GOT3 (cell line): ENCODE results near the gene B4GALT4.

ENCODE experiments used
- DNase-seq: peaks from one replicate; lab custom pipeline; 2025; ENCODE audit warnings: mixed read lengths; lab: John Stamatoyannopoulos, UW

B4GALT4 gene

GRCh38 chr3:119237299-119237698 lies 3.4 kb downstream of the B4GALT4 start:
- DNase-seq: no peak

- no peak for DNase-seq
Observed at GRCh38 chr3:119236756-119237155, 3.9 kb downstream of the B4GALT4 start.

- no peak for DNase-seq
Observed at GRCh38 chr3:119235151-119235550, 5.5 kb downstream of the B4GALT4 start.

GRCh38 chr3:119234610-119235009 lies 6.1 kb downstream of the B4GALT4 start:
- no peak for DNase-seq

DNA sequence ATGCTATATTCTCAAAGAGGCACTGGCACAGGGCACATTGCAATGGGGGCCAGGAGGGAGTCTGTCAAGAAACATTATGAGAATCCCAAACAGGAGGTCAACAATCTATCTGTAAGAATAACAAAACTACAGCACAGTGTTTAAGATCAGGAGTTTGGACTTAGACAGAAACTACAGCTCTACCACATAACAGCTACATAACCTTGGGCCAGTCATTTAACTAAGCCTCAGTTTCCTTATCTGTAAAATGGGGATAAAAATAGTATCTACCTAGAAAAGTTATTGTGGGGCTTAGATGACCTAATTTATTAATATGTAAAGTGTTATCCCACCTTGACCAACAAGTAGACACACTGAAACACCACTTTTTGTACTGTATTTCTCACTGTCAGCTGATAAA lies 9.9 kb downstream of the B4GALT4 start:
- no peak for DNase-seq

DNA sequence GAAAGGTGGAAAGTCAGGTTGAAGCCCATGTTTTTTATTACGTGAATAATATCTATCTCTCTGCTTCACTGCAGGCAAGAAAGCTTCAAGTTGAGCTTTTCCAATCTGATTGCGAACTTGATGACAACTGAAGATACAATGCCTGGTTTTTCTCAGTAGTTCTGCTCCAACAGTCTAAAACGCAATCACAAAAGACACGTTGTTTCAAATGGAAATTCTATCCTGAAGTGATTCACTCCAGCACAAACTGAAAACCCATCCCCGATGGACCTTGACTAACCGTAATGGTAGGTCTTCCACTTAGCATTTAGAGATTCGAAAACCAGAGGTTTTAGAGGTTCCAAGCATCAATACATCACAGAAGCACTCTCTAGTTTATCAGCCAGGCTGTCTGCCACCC lies 10.6 kb downstream of the B4GALT4 start:
- DNase-seq: no peak

DNA sequence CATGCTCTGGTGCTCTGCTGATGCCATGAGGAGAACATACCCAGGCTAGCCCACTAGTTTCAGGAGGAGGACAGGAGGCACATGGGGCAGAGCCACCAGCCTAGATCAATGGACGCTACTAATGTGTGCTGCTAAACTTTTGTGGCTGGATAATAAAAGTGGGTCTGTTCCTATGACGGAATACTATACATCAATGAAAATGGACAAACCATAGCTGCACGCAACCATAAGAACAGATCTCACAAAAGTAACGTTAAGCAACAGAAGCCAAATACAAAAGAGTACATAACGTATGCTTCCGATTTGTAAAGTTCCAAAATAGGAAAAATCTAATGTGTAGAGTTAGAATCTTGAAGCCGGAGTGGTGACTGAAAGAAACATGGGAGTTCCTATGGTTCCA lies 11.5 kb downstream of the B4GALT4 start:
- no peak for DNase-seq

GRCh38 chr3:119228373-119229145 lies 12.1 kb downstream of the B4GALT4 start:
- no peak for DNase-seq

GRCh38 chr3:119227070-119227850 lies 13.4 kb downstream of the B4GALT4 start:
- no peak for DNase-seq

DNA sequence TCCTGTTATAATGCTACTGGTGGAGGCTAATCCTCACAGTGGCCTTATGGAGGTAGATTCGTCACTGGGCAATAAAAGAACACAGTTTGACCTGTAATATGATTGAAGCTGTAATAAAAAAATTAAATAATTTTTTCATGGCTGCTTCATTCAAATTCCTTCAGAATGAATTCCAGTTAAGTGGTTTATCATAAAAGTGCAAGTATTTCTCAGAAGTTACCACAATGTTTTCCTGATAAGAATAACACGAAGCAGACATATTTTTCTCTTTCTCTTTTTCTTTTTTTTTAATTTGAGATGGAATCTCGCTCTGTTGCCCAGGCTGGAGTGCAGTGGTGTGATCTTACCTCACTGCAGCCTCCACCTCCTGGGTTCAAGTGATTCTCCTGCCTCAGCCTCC lies 15.6 kb downstream of the B4GALT4 start:
- DNase-seq: no peak

DNA sequence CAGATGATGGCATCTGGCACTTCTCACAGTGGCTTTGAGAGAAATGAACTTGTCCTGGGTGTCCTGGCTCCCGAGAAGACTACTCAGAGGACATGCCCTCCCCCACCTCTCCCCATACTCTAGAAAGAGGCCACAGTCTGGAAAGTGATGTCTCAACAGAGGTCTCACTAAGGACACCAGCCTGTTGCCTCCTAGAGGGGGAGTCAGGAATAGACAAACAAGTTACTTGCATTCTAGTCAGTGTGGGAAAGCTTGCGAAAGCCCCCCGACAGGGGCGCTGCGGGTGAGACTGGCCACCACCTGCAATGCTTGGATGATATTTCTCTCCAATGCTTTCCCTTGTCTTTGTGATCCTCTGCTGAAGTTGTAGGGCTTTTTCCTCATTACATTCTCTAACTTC lies 17.2 kb downstream of the B4GALT4 start:
- no peak for DNase-seq

DNA sequence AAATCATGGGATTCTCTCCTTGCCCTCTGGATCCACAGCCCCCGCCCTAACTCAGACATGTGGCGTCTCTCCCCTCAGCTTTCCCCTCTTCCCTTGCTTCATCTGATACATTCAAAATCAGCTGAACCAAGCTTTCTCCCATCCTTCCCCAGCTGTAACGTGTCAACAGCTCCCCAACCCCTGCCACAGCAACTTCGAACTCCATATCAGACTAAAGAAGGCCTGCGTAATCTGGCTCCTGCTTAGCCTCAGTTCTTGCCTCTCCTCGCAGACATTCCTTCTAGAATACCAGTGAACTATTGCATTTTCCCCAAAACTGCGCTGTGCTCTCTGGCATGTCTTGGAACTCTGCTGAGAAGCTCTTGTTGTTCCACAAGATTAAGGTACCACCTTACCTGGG lies 18.3 kb downstream of the B4GALT4 start:
- DNase-seq: no peak

- DNase-seq: no peak
Observed at GRCh38 chr3:119221779-119222320, 18.8 kb downstream of the B4GALT4 start.

DNA sequence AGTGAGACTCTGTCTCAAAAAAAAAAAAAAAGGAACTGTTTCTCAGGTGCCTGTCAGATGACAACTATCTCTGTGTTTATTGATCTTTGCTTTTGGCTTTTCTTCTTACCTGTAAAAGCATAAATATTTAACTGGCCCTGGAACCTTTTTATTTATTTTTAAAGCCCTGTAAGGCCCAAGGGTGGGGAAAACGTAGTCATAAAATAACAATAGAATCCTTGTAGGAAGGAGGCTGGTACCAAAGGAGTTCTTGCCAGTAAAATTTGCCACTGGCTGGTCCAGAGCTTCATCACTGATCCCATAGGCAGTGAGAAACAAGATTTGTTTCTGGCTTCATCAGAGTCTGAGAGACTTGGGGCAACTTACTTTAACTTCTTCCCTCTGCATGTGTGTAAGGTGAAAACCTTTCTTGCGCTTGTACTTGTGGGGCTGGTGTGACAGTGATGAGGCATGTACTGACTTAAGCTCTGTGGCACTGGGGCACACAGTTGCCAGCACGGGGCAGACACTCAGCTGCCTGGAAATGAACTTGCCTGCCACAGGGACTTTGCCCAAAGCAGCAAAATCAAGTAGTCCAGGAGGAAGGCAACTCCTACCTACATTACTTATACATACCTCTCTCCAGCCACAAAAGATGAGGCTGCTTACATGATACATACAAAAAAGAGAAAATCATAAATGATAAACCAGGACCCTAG lies 19.6 kb downstream of the B4GALT4 start:
- DNase-seq: no peak

GRCh38 chr3:119220198-119220597 lies 20.5 kb downstream of the B4GALT4 start:
- no peak for DNase-seq

- DNase-seq: no peak
Observed at GRCh38 chr3:119219069-119219468, 21.6 kb downstream of the B4GALT4 start.

DNA sequence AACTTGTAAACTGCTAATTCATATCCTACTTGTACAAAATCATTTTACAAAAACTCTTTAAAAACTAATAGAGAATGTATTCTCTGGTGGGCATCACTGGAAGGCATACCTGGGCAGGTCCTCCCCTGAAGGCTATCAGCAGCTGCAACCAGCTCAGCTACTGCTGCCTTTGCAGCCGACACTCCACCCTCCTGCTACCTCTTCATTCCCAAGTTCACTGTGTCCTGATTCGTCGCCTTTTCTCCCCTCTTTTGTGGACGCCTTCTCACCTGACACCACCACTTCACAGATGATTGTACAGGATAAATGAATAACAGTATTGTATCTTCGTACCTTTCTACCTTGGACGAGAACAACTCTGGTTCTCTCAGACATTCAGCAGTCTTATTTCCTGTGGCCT lies 28.9 kb downstream of the B4GALT4 start:
- DNase-seq: no peak

- no peak for DNase-seq
Observed at GRCh38 chr3:119211193-119211592, 29.5 kb downstream of the B4GALT4 start.

GRCh38 chr3:119207512-119207875 lies 33.2 kb downstream of the B4GALT4 start:
- no peak for DNase-seq

GRCh38 chr3:119206611-119207511 lies 33.8 kb downstream of the B4GALT4 start:
- DNase-seq: no peak

DNA sequence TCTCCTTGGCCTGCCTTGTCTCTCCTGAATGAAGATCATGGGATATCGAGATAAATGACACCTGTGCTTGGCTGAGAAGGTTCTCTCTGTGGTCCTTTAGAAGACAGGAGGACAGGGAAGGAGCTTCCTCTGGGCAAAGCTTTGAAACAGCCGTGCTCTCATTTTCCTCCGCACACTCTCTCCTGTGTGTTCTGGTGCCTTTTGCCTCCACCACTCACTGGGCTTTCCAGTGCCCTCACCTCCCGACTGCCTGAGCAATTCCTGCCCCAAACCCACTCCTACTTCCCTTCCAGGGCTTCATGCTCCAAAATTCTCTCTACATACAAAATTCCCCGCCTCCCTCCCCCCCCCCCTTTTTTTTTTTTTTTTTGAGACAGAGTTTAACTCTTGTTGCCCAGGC lies 35.0 kb downstream of the B4GALT4 start:
- no peak for DNase-seq

DNA sequence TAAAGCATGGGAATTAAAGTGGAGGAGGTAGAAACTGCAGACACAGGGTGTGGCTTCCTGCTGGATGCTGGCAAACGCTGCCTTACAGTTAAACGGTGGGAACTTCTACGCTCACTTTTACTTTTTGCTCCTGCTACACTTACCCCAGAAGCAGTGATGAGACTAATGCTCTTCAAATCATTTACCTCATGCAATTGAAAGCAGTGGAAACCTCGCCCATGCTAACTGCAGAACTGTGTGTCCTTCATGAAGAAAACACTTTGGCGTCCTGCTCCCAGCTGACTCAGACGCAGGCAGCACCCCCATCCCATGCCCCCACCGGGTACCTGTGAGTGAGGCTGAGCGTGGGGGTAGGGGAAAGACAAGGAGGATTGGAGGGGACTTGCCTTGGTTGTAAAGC lies 35.5 kb downstream of the B4GALT4 start:
- DNase-seq: no peak
